Measurements from ENCODE around the gene TSPAN15. TPM values are rescaled to one million over a fixed set of nuclear protein-coding genes. Genes with fewer than 3 reads are reported as not detected.

The TSPAN15 gene
- total and polyA plus RNA-seq, 2 of the 4 experiments (the other 2 are of a cell fraction) = 0.48 TPM; not detected in 1

DNA sequence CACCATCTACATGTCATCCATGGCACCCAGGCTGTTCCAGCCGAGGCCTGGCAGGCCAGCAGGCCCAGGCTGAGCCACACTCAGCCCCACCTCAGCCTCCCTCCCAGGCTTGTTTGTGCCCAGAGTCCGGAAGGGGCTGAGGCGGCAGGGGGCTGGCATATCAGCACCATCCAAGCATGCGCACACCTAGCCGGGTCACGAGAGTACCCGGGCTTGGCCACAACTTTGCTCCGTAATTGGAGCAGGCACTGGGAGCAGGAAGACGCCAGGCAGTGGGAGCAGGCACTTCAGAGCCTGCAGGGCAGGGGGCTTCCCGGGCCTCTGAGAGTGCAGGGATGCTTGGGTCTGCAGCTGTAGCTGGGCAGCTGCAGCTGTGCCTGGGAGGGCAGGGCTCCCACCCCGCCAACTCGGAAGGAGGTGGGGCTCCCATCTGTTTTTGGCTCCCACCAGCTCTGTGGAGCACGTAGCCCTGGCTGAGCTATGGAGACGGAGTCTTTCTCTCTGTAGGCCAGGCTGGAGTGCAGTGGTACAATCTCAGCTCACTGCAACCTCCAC, 15.2 kb upstream of the TSPAN15 start:
- ATAC-seq (ENCODE audit: low read depth) = no peak
- Histone ChIP-seq H2AFZ (replicated peaks; ENCODE audit: low read length, poor library complexity) (no peak overlapping the region), H4K8ac (ENCODE audit: low read depth in 2 of 2, low read length in 2 of 2) (no peak overlapping the region), H3K27ac (ENCODE audit: insufficient read depth, low read length) (no peak overlapping the region), H4K5ac (ENCODE audit: low read depth, low read length) (no peak overlapping the region), H4K20me1 (ENCODE audit: insufficient read depth, low read length) (no peaks in the 10 kb centered on the region), H2BK5ac (ENCODE audit: low read depth, low read length, poor library complexity, severe bottlenecking) (no peak overlapping the region), H2AK5ac (ENCODE audit: low read depth, low read length) (no peak overlapping the region), H2AK9ac (replicated peaks; ENCODE audit: low read depth, low read length, poor library complexity) (no peak overlapping the region), H3K18ac (ENCODE audit: low read depth, low read length) (no peak overlapping the region), H2BK15ac (ENCODE audit: low read depth, low read length) (no peak overlapping the region), H3K14ac (replicated peaks; ENCODE audit: low read depth, low read length) (no peak overlapping the region), H3K9me3 (ENCODE audit: control insufficient read depth, insufficient read depth, low read length) (no peaks in the 10 kb centered on the region), H3K56ac (ENCODE audit: extremely low read depth, insufficient read depth, low read length) (no peak overlapping the region), H3K4ac (ENCODE audit: low read depth, low read length) (no peak overlapping the region), H3K36me3 (ENCODE audit: control insufficient read depth, insufficient read depth, low read length) (no peaks in the 10 kb centered on the region), H3K79me1 (ENCODE audit: low read depth in 1 of 2, low read length in 2 of 2) (no peaks in the 10 kb centered on the region), H3K9ac (ENCODE audit: low read depth, low read length) (no peak overlapping the region), H3K4me3 (ENCODE audit: insufficient read depth, low read depth, low read length) (no peak overlapping the region), H3K4me2 (ENCODE audit: low read depth, low read length) (no peak overlapping the region), H3K23ac (ENCODE audit: low read depth, low read length) (no peak overlapping the region), H4K91ac (ENCODE audit: insufficient read depth, low read depth, low read length) (no peak overlapping the region), H3K4me1 (ENCODE audit: control insufficient read depth, insufficient read depth, low read length) (peaks cover 12% of the 10 kb centered on the region), H2BK120ac (ENCODE audit: low read depth, low read length) (no peak overlapping the region), H3K27me3 (ENCODE audit: control insufficient read depth, insufficient read depth, low read length) (peaks cover 16% of the 10 kb centered on the region), H3K9me1 (ENCODE audit: insufficient read depth, low read length) (peaks cover 8% of the 10 kb centered on the region; the same call in 1 of the 2 replicates), H2BK20ac (ENCODE audit: low read depth, low read length) (no peak overlapping the region)
- ChIA-PET CTCF (no interaction called here), POLR2A (ENCODE audit: unreplicated experiment) (no interaction called here)
- BruUV-seq (replicated peaks) = no TSS peak
- no peak for TF ChIP-seq SMC3 (IDR thresholded peaks at IDR 0.05; ENCODE audit: low read depth, low read length)
- TF ChIP-seq FOS (IDR thresholded peaks at IDR 0.05; ENCODE audit: low read depth, low read length) = no peak
- no peak for TF ChIP-seq BHLHE40 (IDR thresholded peaks at IDR 0.05; ENCODE audit: low read depth, low read length)
- no peak for TF ChIP-seq CHD1 (IDR thresholded peaks at IDR 0.05; ENCODE audit: low read depth, low read length)
- TF ChIP-seq RAD21 (IDR thresholded peaks at IDR 0.05; ENCODE audit: low read length) = no peak
- TF ChIP-seq MAFK (IDR thresholded peaks at IDR 0.05; ENCODE audit: low read depth, low read length) = no peak
- TF ChIP-seq NFE2L2 (IDR thresholded peaks at IDR 0.05; ENCODE audit: low read depth, low read length) = no peak
- no peak for TF ChIP-seq ELK1 (IDR thresholded peaks at IDR 0.05; ENCODE audit: borderline replicate concordance, low read depth, low read length)
- no peak for TF ChIP-seq RCOR1 (IDR thresholded peaks at IDR 0.05; ENCODE audit: insufficient replicate concordance, low read length)
- TF ChIP-seq, protein P1, sequence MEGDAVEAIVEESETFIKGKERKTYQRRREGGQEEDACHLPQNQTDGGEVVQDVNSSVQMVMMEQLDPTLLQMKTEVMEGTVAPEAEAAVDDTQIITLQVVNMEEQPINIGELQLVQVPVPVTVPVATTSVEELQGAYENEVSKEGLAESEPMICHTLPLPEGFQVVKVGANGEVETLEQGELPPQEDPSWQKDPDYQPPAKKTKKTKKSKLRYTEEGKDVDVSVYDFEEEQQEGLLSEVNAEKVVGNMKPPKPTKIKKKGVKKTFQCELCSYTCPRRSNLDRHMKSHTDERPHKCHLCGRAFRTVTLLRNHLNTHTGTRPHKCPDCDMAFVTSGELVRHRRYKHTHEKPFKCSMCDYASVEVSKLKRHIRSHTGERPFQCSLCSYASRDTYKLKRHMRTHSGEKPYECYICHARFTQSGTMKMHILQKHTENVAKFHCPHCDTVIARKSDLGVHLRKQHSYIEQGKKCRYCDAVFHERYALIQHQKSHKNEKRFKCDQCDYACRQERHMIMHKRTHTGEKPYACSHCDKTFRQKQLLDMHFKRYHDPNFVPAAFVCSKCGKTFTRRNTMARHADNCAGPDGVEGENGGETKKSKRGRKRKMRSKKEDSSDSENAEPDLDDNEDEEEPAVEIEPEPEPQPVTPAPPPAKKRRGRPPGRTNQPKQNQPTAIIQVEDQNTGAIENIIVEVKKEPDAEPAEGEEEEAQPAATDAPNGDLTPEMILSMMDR (conservative IDR thresholded peaks at IDR 0.05; ENCODE audit: low read depth, low read length) = no peak
- no peak for TF ChIP-seq CEBPB (IDR thresholded peaks at IDR 0.05; ENCODE audit: low read depth, low read length)
- no peak for TF ChIP-seq MXI1 (IDR thresholded peaks at IDR 0.05; ENCODE audit: borderline replicate concordance, low read depth, low read length)
- in situ Hi-C loops (cut with MboI; ENCODE audit: low sequenced_read_pairs) (no loop called here), intact Hi-C loops (cut with micrococcal nuclease) (no loop called here), dilution Hi-C loops (cut with HindIII; ENCODE audit: low sequenced_read_pairs, unreplicated experiment) (no loop called here)
- 70% methylated on average over 1 of the region's 14 CpGs; no CpG with 5 or more reads in 1 of the 2 experiments for WGBS, 2 experiments (ENCODE audit: extremely low coverage in 2 of 2, insufficient read length in 1 of 2)
- DNase-seq = no peak
